ENCODE data around the gene CABP1.

The CABP1 gene

GRCh38 chr12:120698665-120699064 lies 58.2 kb downstream of the CABP1 start:
- DNase-seq = no peak

GRCh38 chr12:120699553-120699952 lies 59.1 kb downstream of the CABP1 start:
- DNase-seq = no peak

- DNase-seq = no peak
Observed at GRCh38 chr12:120700886-120701285, 60.5 kb downstream of the CABP1 start.

GRCh38 chr12:120702637-120703036 lies 62.2 kb downstream of the CABP1 start:
- no peak for DNase-seq

- no peak for DNase-seq
Observed at GRCh38 chr12:120703311-120703942, 63.0 kb downstream of the CABP1 start.

GRCh38 chr12:120705618-120706017 lies 65.2 kb downstream of the CABP1 start:
- no peak for DNase-seq

GRCh38 chr12:120706029-120706428 lies 65.6 kb downstream of the CABP1 start:
- DNase-seq = no peak

- DNase-seq = no peak
Observed at GRCh38 chr12:120708651-120709050, 68.2 kb downstream of the CABP1 start.

- peak in 1 of 2 experiments; percentile 53 for DNase-seq
Observed at GRCh38 chr12:120710031-120710804, 69.8 kb downstream of the CABP1 start, which contains the start of gene UNC119B. Gene UNC119B (plus strand): TSS chr12:120710458. CDS start chr12:120710475, 17 bp downstream.

- no peak for DNase-seq
Observed at GRCh38 chr12:120710805-120711296, 70.4 kb downstream of the CABP1 start.

- no peak for DNase-seq
Observed at GRCh38 chr12:120711411-120711810, 71.0 kb downstream of the CABP1 start.

GRCh38 chr12:120712610-120713009 lies 72.2 kb downstream of the CABP1 start:
- no peak for DNase-seq

GRCh38 chr12:120713861-120714482 lies 73.5 kb downstream of the CABP1 start:
- peak; percentile 59 to 73 for DNase-seq

Measured in SW 1271 (cell line).